ENCODE data around the gene VNN1. TPM values are rescaled to one million over a fixed set of nuclear protein-coding genes. Genes with fewer than 3 reads are reported as not detected.
"Not testable (repeated sequence)": the region's sequence is repeated elsewhere in the genome, so short reads cannot be mapped to it uniquely, and the experiment has no call there.

Gene VNN1
- total and polyA plus RNA-seq, 11 donors, result 0.29 to 2.2 (median 0.49) TPM

GRCh38 chr6:132648828-132649227, 65.0 kb downstream of the VNN1 start:
- H3K4me3 ChIP-seq, result no peak overlapping the region
- 56 to 62% (median 58%) methylated on average over 2 of the region's 2 CpGs for WGBS, 4 donors
- H3K27ac ChIP-seq, result no peak overlapping the region
- no peaks in the 10 kb centered on the region for H3K9me3 ChIP-seq
- peaks cover 0 to 3% (median 0%) of the 10 kb centered on the region in 12 donors for H3K4me1 ChIP-seq
- intact Hi-C loops (cut with DNase I), result no loop called here
- TF ChIP-seq POLR2A (IDR thresholded peaks at IDR 0.05), result no peak
- no peak for TF ChIP-seq CTCF (IDR thresholded peaks at IDR 0.05)
- no peaks in the 10 kb centered on the region for H3K36me3 ChIP-seq
- ATAC-seq (no peak), DNase-seq (no peak)
- H3K27me3 ChIP-seq, result no peaks in the 10 kb centered on the region

GRCh38 chr6:132648356-132648755, 65.5 kb downstream of the VNN1 start:
- TF ChIP-seq CTCF (IDR thresholded peaks at IDR 0.05), result no peak
- no peak for TF ChIP-seq POLR2A (IDR thresholded peaks at IDR 0.05)
- Histone ChIP-seq H3K27me3 (no peaks in the 10 kb centered on the region), H3K9me3 (no peaks in the 10 kb centered on the region), H3K4me3 (no peak overlapping the region), H3K36me3 (no peaks in the 10 kb centered on the region), H3K27ac (no peak overlapping the region), H3K4me1 (peaks cover 0 to 3% (median 0%) of the 10 kb centered on the region in 12 donors)
- ATAC-seq (no peak), DNase-seq (no peak)
- 54 to 58% (median 55%) methylated on average over 2 of the region's 2 CpGs for WGBS, 4 donors
- intact Hi-C loops (cut with DNase I), result no loop called here

GRCh38 chr6:132643547-132643946, 70.3 kb downstream of the VNN1 start:
- H3K4me1 ChIP-seq, result no peaks in the 10 kb centered on the region
- no peak for TF ChIP-seq POLR2A (IDR thresholded peaks at IDR 0.05)
- no peaks in the 10 kb centered on the region for H3K9me3 ChIP-seq
- 85 to 89% (median 88%) methylated on average over 3 of the region's 3 CpGs for WGBS, 4 donors
- H3K4me3 ChIP-seq, result no peak overlapping the region
- ATAC-seq, result no peak
- no peaks in the 10 kb centered on the region for H3K36me3 ChIP-seq
- no peak overlapping the region for H3K27ac ChIP-seq
- H3K27me3 ChIP-seq, result no peaks in the 10 kb centered on the region
- DNase-seq, result no peak
- intact Hi-C loops (cut with DNase I), result no loop called here

- 78 to 92% (median 85%) methylated on average over 1 of the region's 1 CpG for WGBS, 4 donors
- H3K36me3 ChIP-seq; H3K4me3 ChIP-seq; ATAC-seq; H3K4me1 ChIP-seq; H3K27ac ChIP-seq; DNase-seq; intact Hi-C loops (cut with DNase I); H3K9me3 ChIP-seq: not testable (repeated sequence)
- peaks cover 0 to 16% (median 0%) of the 10 kb centered on the region in 9 donors for H3K27me3 ChIP-seq
These were observed 76.7 kb downstream of the VNN1 start for GRCh38 chr6:132637135-132637534.

- 77 to 89% (median 85%) methylated on average over 3 of the region's 3 CpGs for WGBS, 4 donors
- ATAC-seq; H3K4me3 ChIP-seq; H3K4me1 ChIP-seq; H3K36me3 ChIP-seq; DNase-seq; intact Hi-C loops (cut with DNase I); H3K27ac ChIP-seq; H3K9me3 ChIP-seq: not testable (repeated sequence)
- H3K27me3 ChIP-seq, result peaks cover 0 to 16% (median 0%) of the 10 kb centered on the region in 9 donors
These were observed 77.9 kb downstream of the VNN1 start for GRCh38 chr6:132635906-132636305.

GRCh38 chr6:132635288-132635687, 78.6 kb downstream of the VNN1 start:
- H3K27ac ChIP-seq; H3K36me3 ChIP-seq; ATAC-seq; DNase-seq; H3K9me3 ChIP-seq; H3K4me3 ChIP-seq; intact Hi-C loops (cut with DNase I); H3K4me1 ChIP-seq: not testable (repeated sequence)
- peaks cover 0 to 16% (median 0%) of the 10 kb centered on the region in 9 donors for H3K27me3 ChIP-seq
- WGBS, 4 donors, result 40 to 53% (median 48%) methylated on average over 3 of the region's 3 CpGs

All from heart left ventricle (tissue), 16 donors.